OCI-LY1 (cell line): Measurements from ENCODE around the gene EBF3.

Experiments
- CTCF ChIP-seq: fragments of 200-600 bp; sonication (generic), shearing (Covaris generic); IDR thresholded peaks from 2 replicates; pipeline ENCODE4 v1.5.1; 2017; ENCODE audit warnings: mild to moderate bottlenecking, antibody characterized with exemption, low read length, moderate library complexity, mixed read lengths
- EZH2 ChIP-seq: fragments of 200-600 bp; sonication (generic), shearing (Covaris generic); IDR thresholded peaks from 2 replicates; pipeline ENCODE4 v1.8.0; 2017; ENCODE audit warnings: borderline replicate concordance, mixed run types, mild to moderate bottlenecking, antibody characterized with exemption, low read length, moderate library complexity, mixed read lengths

DNA sequence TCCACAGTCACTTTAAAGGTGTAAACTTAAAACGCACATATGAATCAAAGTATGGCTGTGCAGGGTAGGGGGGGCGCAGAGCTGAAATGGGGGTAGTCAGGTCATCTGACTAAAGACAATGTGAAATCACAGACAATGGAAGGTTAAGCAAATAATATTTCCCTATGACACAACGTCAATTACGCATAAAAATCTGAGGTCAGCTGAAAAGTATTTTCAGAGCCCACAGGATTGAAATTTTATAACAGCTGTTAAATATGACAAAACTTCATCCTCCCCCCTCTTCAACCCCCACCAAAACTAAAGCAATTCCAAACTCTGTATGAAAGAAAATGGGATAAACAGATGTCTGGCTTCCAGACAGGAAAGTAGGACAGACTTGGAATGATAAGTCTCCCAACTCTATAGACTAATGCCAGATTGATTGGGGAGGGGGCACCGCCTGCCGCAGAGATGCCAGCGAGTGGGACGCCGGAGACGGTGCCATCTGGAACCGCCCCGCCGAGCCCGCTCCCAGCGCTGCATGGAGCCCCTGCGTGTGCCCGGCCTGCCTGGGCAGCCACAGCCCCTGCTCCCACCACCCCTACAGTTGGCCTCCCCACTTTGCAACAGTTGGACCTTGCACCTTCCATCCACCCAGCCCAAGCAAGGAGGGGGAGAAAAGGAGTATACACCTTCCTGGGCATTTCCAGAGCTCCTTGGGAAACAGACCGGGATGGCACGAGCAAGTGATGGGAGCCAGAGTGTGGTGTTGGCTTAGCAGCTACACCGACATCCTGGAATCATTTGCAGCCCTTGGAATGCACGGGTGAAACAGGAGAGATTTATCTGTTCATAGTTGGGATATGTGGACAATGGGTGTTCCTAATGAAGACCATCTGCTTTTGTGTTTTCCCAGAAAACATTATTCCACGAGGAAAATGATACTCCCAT, 10.7 kb downstream of the EBF3 start:
- no peak for TF ChIP-seq CTCF
- TF ChIP-seq EZH2, result no peak
